Neural progenitor cell (in vitro differentiated cells): ENCODE measurements around the gene LY6G5C. TPM values are rescaled to one million over a fixed set of nuclear protein-coding genes. Genes with fewer than 3 reads are reported as not detected.
A peak's percentile ranks its signal among the peaks of the same experiment; 100 is the strongest.

Experiments
- DNase-seq: peaks from one replicate; pipeline ENCODE4 v3.0.0-alpha.2; 2016; ENCODE audit warnings: low spot score
- H2AFZ ChIP-seq: fragments of 200-600 bp; sonication (generic); replicated peaks from 2 replicates; pipeline ENCODE4 v1.6.1; 2016; ENCODE audit warnings: antibody characterized with exemption
- H3F3A ChIP-seq: fragments of 200-600 bp; sonication (generic); 2 replicates; pipeline ENCODE4 v1.6.1; 2016; ENCODE audit warnings: antibody characterized with exemption, low read depth
- H3K27ac ChIP-seq: fragments of 200-600 bp; sonication (generic); 2 replicates; pipeline ENCODE4 v1.5.1; 2016; ENCODE audit warnings: mild to moderate bottlenecking
- H3K27me3 ChIP-seq: fragments of 200-600 bp; sonication (generic); 2 replicates; pipeline ENCODE4 v1.6.1; 2016; ENCODE audit warnings: mild to moderate bottlenecking, moderate library complexity
- H3K36me3 ChIP-seq: fragments of 200-600 bp; sonication (generic); 2 replicates; pipeline ENCODE4 v1.5.1; 2016
- H3K4me1 ChIP-seq: fragments of 200-600 bp; sonication (generic); 2 replicates; pipeline ENCODE4 v1.6.1; 2016; ENCODE audit warnings: mixed run types
- H3K4me2 ChIP-seq: fragments of 200-600 bp; sonication (generic); 2 replicates; pipeline ENCODE4 v1.6.1; 2016
- H3K4me3 ChIP-seq: fragments of 200-600 bp; sonication (generic); 2 replicates; pipeline ENCODE4 v1.5.1; 2016
- H3K79me2 ChIP-seq: fragments of 200-600 bp; sonication (generic); 2 replicates; pipeline ENCODE4 v1.6.1; 2016; ENCODE audit warnings: low read depth
- H3K9ac ChIP-seq: fragments of 200-600 bp; sonication (generic); 2 replicates; pipeline ENCODE4 v1.6.1; 2016
- H3K9me3 ChIP-seq: fragments of 200-600 bp; sonication (generic); 2 replicates; pipeline ENCODE4 v1.5.1; 2016; ENCODE audit warnings: low read depth
- H4K20me1 ChIP-seq: fragments of 200-600 bp; sonication (generic); 2 replicates; pipeline ENCODE4 v1.6.1; 2016; ENCODE audit warnings: low read depth
- H3K27ac Mint-ChIP-seq: 3 replicates; pipeline ENCODE4 v1.8.0; 2021; ENCODE audit warnings: mixed read lengths
- H3K27me3 Mint-ChIP-seq: 2 replicates; pipeline ENCODE4 v1.8.0; 2022; ENCODE audit warnings: low read depth, mild to moderate bottlenecking, inconsistent platforms, moderate library complexity, mixed read lengths; ENCODE audit not compliant: insufficient read depth
- H3K36me3 Mint-ChIP-seq: 3 replicates; pipeline ENCODE4 v1.8.0; 2021; ENCODE audit warnings: mixed read lengths
- H3K4me1 Mint-ChIP-seq: 3 replicates; pipeline ENCODE4 v1.8.0; 2021; ENCODE audit warnings: mixed read lengths
- H3K4me3 Mint-ChIP-seq: 3 replicates; pipeline ENCODE4 v1.8.0; 2021; ENCODE audit warnings: mild to moderate bottlenecking, moderate library complexity, mixed read lengths
- H3K9me3 Mint-ChIP-seq: 3 replicates; pipeline ENCODE4 v1.8.0; 2020; ENCODE audit warnings: mixed read lengths
- EZH2 ChIP-seq: fragments of 200-600 bp; sonication (generic); IDR thresholded peaks from 2 replicates; pipeline ENCODE4 v1.6.1; 2017; ENCODE audit warnings: antibody characterized with exemption, mild to moderate bottlenecking, moderate library complexity
- EZH2phosphoT487 ChIP-seq: fragments of 200-600 bp; sonication (generic); IDR thresholded peaks from 2 replicates; pipeline ENCODE4 v1.6.1; 2017; ENCODE audit warnings: antibody characterized with exemption
- total RNA-seq: library from RNA; depleted of rRNA; stranded (reverse); fragments of >200 nt; gene quantifications from 2 replicates; pipeline ENCODE4 v1.2.3, GENCODE V29; 2015; ENCODE audit warnings: low replicate concordance
- TF ChIP-seq, protein P1 (sequence below): fragments of 200-600 bp; sonication (generic); IDR thresholded peaks from 2 replicates; pipeline ENCODE4 v1.5.1; 2017; ENCODE audit warnings: antibody characterized with exemption, mild to moderate bottlenecking

The LY6G5C gene
- total RNA-seq, 1 donor from 2014 or later, result not detected

DNA sequence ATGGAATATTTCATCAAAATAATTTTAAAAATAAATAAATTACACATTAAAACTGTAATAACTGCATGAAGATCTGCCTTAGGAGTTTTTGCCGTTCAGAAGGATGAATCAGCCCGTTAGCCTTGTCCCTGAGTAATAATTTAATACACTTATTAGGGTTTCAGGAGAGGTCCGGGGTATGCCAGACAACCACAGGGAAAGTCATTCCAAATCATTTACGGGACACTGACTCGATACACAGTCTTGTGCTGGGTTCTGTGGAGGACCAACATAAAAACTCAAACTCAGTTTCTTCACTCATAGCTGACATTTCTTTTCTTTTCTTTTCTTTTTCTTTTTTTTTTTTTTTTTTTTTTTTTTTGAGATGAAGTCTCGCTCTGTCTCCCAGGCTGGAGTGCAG is 25.1 kb upstream of the LY6G5C start:
- Histone ChIP-seq H3K36me3 (no peaks in the 10 kb centered on the region), H3K9ac (no peak overlapping the region), H3K4me2 (no peak overlapping the region), H3K4me1 (no peaks in the 10 kb centered on the region), H4K20me1 (no peaks in the 10 kb centered on the region), H2AFZ (no peak overlapping the region), H3K27ac (no peak overlapping the region), H3K4me3 (no peak overlapping the region), H3K9me3 (no peaks in the 10 kb centered on the region), H3K79me2 (peaks cover 18% of the 10 kb centered on the region), H3F3A (no peaks in the 10 kb centered on the region), H3K27me3 (no peaks in the 10 kb centered on the region)
- no peak for DNase-seq
- H3K36me3 Mint-ChIP-seq, result no peaks in the 10 kb centered on the region
- no peaks in the 10 kb centered on the region for H3K9me3 Mint-ChIP-seq
- TF ChIP-seq, protein P1, sequence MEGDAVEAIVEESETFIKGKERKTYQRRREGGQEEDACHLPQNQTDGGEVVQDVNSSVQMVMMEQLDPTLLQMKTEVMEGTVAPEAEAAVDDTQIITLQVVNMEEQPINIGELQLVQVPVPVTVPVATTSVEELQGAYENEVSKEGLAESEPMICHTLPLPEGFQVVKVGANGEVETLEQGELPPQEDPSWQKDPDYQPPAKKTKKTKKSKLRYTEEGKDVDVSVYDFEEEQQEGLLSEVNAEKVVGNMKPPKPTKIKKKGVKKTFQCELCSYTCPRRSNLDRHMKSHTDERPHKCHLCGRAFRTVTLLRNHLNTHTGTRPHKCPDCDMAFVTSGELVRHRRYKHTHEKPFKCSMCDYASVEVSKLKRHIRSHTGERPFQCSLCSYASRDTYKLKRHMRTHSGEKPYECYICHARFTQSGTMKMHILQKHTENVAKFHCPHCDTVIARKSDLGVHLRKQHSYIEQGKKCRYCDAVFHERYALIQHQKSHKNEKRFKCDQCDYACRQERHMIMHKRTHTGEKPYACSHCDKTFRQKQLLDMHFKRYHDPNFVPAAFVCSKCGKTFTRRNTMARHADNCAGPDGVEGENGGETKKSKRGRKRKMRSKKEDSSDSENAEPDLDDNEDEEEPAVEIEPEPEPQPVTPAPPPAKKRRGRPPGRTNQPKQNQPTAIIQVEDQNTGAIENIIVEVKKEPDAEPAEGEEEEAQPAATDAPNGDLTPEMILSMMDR, result no peak
- TF ChIP-seq EZH2, result no peak
- no peak overlapping the region for H3K27ac Mint-ChIP-seq
- no peak overlapping the region for H3K4me3 Mint-ChIP-seq
- H3K27me3 Mint-ChIP-seq, result peaks cover 8% of the 10 kb centered on the region
- H3K4me1 Mint-ChIP-seq, result peaks cover 22% of the 10 kb centered on the region

DNA sequence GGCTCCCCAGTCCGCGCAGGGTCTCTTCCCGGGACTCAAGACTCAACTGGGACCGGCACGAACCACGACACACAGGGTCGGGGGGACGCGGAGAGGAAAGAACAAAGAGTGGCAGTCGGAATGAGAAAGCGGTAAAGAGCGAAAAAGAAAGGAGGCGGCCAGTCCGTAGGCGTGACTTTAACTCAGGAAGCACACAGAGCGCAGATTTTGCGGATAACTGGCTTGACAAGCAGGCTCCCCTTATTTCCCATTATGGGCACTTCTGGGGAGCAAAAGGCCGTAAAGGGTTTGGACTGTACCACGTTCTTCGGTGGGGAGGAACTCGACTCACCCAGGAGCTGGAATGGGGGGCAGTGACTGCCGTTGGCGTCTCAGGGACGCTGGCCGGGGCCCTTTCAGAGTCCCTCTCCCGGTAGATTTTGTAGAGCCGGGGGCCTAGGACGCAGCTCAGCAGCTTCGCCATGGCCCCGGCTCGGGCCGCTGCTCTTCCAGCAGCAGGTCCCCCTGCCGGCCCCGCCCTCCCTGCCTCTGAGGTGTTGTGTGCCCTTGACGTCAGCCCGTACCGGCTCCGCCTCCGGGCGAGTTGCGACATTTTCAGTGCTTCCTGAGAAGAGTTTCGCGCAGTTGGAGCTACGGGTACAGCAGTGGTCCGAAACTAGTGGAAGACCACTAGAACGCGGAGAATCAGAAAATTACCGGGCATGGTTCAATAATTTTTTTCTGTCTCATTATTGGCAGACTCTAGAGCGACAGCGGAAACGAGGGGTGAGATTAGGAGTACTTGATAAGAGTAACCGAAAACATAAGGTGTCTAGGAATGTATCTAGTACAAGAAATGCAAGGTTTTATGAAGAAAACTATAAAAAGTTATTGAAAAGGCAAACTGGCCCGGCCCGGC is 22.2 kb upstream of the LY6G5C start, which contains the start of gene ABHD16A:
ABHD16A (minus strand) TSS at position 506 of the 898 bp plus-strand sequence; CDS start at position 463, 43 bp downstream.
- no peaks in the 10 kb centered on the region for H3K9me3 Mint-ChIP-seq
- TF ChIP-seq, protein P1, result no peak
- no peak for TF ChIP-seq EZH2phosphoT487

DNA sequence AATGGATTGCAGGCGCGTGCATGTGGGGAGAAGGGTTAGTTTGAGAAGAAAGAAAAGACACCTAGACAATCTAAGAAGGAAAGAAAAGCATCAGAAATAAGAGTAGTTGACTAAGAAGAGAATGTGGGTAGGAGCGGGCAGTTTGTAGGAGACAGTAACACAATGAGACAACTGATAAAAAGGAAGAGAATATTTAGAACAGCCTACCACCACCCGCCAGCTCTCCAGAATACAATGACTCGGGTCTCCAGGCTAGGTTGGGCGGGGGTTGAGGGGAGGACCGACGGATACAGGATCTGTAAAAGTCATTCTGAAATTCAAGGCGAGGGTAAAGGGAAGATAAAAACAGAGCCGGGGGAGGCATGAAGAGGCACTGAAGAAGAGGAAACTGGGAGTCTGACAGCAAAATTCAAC is 21.5 kb upstream of the LY6G5C start:
- no peaks in the 10 kb centered on the region for H3K27me3 ChIP-seq
- no peaks in the 10 kb centered on the region for H3K36me3 ChIP-seq
- TF ChIP-seq, protein P1, result no peak
- no peak for TF ChIP-seq EZH2
- TF ChIP-seq EZH2phosphoT487, result no peak
- no peaks in the 10 kb centered on the region for H3F3A ChIP-seq
- H2AFZ ChIP-seq, result peak overlapping the region; percentile 80
- H4K20me1 ChIP-seq, result no peaks in the 10 kb centered on the region
- H3K27ac ChIP-seq, result no peak overlapping the region
- Mint-ChIP-seq H3K4me3 (peak overlapping the region; percentile 99), H3K36me3 (peaks cover 6% of the 10 kb centered on the region), H3K4me1 (peaks cover 19% of the 10 kb centered on the region), H3K27ac (peak overlapping the region; percentile 98), H3K27me3 (peaks cover 4% of the 10 kb centered on the region), H3K9me3 (no peaks in the 10 kb centered on the region)
- peaks cover 32% of the 10 kb centered on the region for H3K79me2 ChIP-seq
- H3K9ac ChIP-seq, result peak overlapping the region; percentile 62
- no peak for DNase-seq
- H3K4me3 ChIP-seq, result peak overlapping the region; percentile 83
- no peaks in the 10 kb centered on the region for H3K9me3 ChIP-seq
- peak overlapping the region; percentile 87 for H3K4me2 ChIP-seq
- H3K4me1 ChIP-seq, result no peaks in the 10 kb centered on the region

More for the DNA sequence above, 22.2 kb upstream of the LY6G5C start, which contains the start of gene ABHD16A:
- peak within 1 kb of the TSS; percentile 87 for H3K4me2 ChIP-seq
- peaks cover 4% of the 10 kb centered on the region for H3K27me3 Mint-ChIP-seq
- H3K36me3 ChIP-seq, result no peaks in the 10 kb centered on the region
- H3K9ac ChIP-seq, result peak within 1 kb of the TSS; percentile 62
- H4K20me1 ChIP-seq, result no peaks in the 10 kb centered on the region
- H3K27ac Mint-ChIP-seq, result peak within 1 kb of the TSS; percentile 98
- H3K9me3 ChIP-seq, result no peaks in the 10 kb centered on the region
- no peaks in the 10 kb centered on the region for H3K27me3 ChIP-seq
- peaks cover 2% of the 10 kb centered on the region for H3K36me3 Mint-ChIP-seq
- peak within 1 kb of the TSS; percentile 99 for H3K4me3 Mint-ChIP-seq
- H3K4me1 Mint-ChIP-seq, result peaks cover 19% of the 10 kb centered on the region
- DNase-seq, result peak; percentile 97
- H3K27ac ChIP-seq, result peak within 1 kb of the TSS; percentile 68
- H3K4me3 ChIP-seq, result peak within 1 kb of the TSS; percentile 83
- no peaks in the 10 kb centered on the region for H3K4me1 ChIP-seq
- H3F3A ChIP-seq, result no peaks in the 10 kb centered on the region
- H2AFZ ChIP-seq, result peak within 1 kb of the TSS; percentile 80
- peaks cover 32% of the 10 kb centered on the region for H3K79me2 ChIP-seq
